ENCODE results near the gene GALNT18. TPM values are rescaled to one million over a fixed set of nuclear protein-coding genes. Genes with fewer than 3 reads are reported as not detected.

The GALNT18 gene
- total and polyA plus RNA-seq, 2 donors (not counting 3 experiments of a cell fraction or from before 2014, with no cell fraction given): 0.17 to 0.18 TPM

DNA sequence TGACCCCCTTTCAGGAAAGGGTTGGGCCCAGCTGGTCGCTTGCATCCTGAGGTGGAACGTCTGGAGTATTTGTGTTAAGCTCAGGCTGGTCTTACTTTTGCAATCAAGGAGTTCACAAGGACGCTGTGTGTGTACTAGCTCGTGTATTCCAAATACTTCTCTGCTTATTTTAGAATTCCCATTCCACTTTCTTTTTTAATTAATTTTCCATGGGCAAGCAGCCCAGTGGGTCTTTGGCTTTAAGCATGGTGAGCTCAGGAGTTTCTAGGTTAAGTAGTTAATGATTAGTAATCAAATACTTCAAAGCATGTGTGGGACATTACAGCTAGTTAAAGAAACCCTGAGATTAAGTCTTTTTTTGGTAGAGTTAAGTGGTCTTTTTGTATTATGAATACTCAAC, 337.3 kb downstream of the GALNT18 start:
- H2AFZ ChIP-seq (ENCODE audit: low read depth, low read length): no peak overlapping the region
- no peak overlapping the region for H3K4me2 ChIP-seq (ENCODE audit: insufficient read depth, low read length)
- H3K9me1 ChIP-seq (replicated peaks; ENCODE audit: control insufficient read depth, extremely low read depth, insufficient read depth, low read length): no peaks in the 10 kb centered on the region
- H3K9ac ChIP-seq (replicated peaks; ENCODE audit: extremely low read depth, insufficient read depth, low read length): no peak overlapping the region
- peaks cover 0 to 2% of the 10 kb centered on the region in 2 experiments for H3K27me3 ChIP-seq (ENCODE audit: control insufficient read depth in 2 of 2, insufficient read depth in 2 of 2, low read length in 2 of 2)
- POLR2A ChIA-PET: no interaction called here
- H3K79me2 ChIP-seq (ENCODE audit: control insufficient read depth, insufficient read depth, low read length): no peaks in the 10 kb centered on the region
- H3K36me3 ChIP-seq (ENCODE audit: control insufficient read depth in 2 of 2, extremely low read depth in 1 of 2, insufficient read depth in 2 of 2, low read length in 2 of 2): no peaks in the 10 kb centered on the region
- TF ChIP-seq, protein P1, sequence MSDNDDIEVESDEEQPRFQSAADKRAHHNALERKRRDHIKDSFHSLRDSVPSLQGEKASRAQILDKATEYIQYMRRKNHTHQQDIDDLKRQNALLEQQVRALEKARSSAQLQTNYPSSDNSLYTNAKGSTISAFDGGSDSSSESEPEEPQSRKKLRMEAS (IDR thresholded peaks at IDR 0.05; ENCODE audit: insufficient read depth, insufficient read length): no peak
- TF ChIP-seq MYC (IDR thresholded peaks at IDR 0.05; ENCODE audit: low read depth, low read length): no peak
- no peak for TF ChIP-seq FOS (IDR thresholded peaks at IDR 0.05; ENCODE audit: borderline replicate concordance, insufficient read depth, low read length)
- no peak for TF ChIP-seq POLR2AphosphoS5 (IDR thresholded peaks at IDR 0.05; ENCODE audit: insufficient read depth, low read depth, low read length)
- no peak for TF ChIP-seq EZH2 (IDR thresholded peaks at IDR 0.05; ENCODE audit: borderline replicate concordance, low read depth, low read length, severe bottlenecking)
- CTCF ChIA-PET: no interaction called here
- no peaks in the 10 kb centered on the region for H4K20me1 ChIP-seq (replicated peaks; ENCODE audit: control insufficient read depth, extremely low read depth, insufficient read depth, low read length)
- no peak for DNase-seq (ENCODE audit: low read depth, low spot score)
- intact Hi-C loops (cut with micrococcal nuclease): no loop called here
- H3K4me3 ChIP-seq (replicated peaks in 1 of 3; ENCODE audit: insufficient read depth in 1 of 3, low read depth in 1 of 3, low read length in 3 of 3): no peak overlapping the region
- peaks cover 3% of the 10 kb centered on the region for H3K4me1 ChIP-seq (ENCODE audit: control insufficient read depth, extremely low read depth, insufficient read depth, low read length)
- no peak overlapping the region for H3K27ac ChIP-seq (ENCODE audit: insufficient read depth, low read depth, low read length)
- no peaks in the 10 kb centered on the region for H3K9me3 ChIP-seq (replicated peaks; ENCODE audit: control insufficient read depth, insufficient read depth, low read length)
- no TSS peak for BruUV-seq (replicated peaks)
- dilution Hi-C loops (cut with MboI; ENCODE audit: extremely low pct_ligation_motif_present, low sequenced_read_pairs): no loop called here
- FAIRE-seq: no peak

DNA sequence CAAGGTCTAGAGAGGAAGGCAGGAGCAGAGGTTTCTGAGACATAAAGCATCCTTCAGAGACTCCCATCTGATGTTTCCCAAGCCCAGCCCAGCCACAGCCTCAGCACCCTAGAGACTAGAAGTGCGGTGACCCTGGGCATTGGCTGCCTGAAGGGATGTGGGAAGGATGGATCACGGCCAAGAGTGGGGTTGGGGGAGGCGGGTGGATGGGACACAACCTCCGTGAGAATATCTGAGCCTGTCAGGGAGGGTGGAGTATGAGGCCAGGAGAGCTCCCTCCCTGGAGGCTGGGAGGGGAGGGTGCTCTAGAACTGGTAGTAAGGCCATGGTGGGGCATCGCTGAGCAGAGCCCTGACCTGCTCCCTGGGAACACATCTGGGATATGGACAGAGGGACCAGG, 340.2 kb downstream of the GALNT18 start:
- H3K4me1 ChIP-seq (ENCODE audit: control insufficient read depth, extremely low read depth, insufficient read depth, low read length): peaks cover 3% of the 10 kb centered on the region
- no peak overlapping the region for H3K9ac ChIP-seq (replicated peaks; ENCODE audit: extremely low read depth, insufficient read depth, low read length)
- no peak overlapping the region for H3K4me3 ChIP-seq (replicated peaks in 1 of 3; ENCODE audit: insufficient read depth in 1 of 3, low read depth in 1 of 3, low read length in 3 of 3)
- no peak overlapping the region for H3K4me2 ChIP-seq (ENCODE audit: insufficient read depth, low read length)
- no peak overlapping the region for H3K27ac ChIP-seq (ENCODE audit: insufficient read depth, low read depth, low read length)
- H3K36me3 ChIP-seq (ENCODE audit: control insufficient read depth in 2 of 2, extremely low read depth in 1 of 2, insufficient read depth in 2 of 2, low read length in 2 of 2): no peaks in the 10 kb centered on the region
- no TSS peak for BruUV-seq (replicated peaks)
- H3K9me3 ChIP-seq (replicated peaks; ENCODE audit: control insufficient read depth, insufficient read depth, low read length): no peaks in the 10 kb centered on the region
- dilution Hi-C loops (cut with MboI; ENCODE audit: extremely low pct_ligation_motif_present, low sequenced_read_pairs) (no loop called here), intact Hi-C loops (cut with micrococcal nuclease) (no loop called here)
- no peaks in the 10 kb centered on the region for H3K9me1 ChIP-seq (replicated peaks; ENCODE audit: control insufficient read depth, extremely low read depth, insufficient read depth, low read length)
- FAIRE-seq (no peak), DNase-seq (ENCODE audit: low read depth, low spot score) (no peak)
- H3K27me3 ChIP-seq (ENCODE audit: control insufficient read depth in 2 of 2, insufficient read depth in 2 of 2, low read length in 2 of 2): peaks cover 0 to 2% of the 10 kb centered on the region in 2 experiments
- H4K20me1 ChIP-seq (replicated peaks; ENCODE audit: control insufficient read depth, extremely low read depth, insufficient read depth, low read length): no peaks in the 10 kb centered on the region
- no peaks in the 10 kb centered on the region for H3K79me2 ChIP-seq (ENCODE audit: control insufficient read depth, insufficient read depth, low read length)
- H2AFZ ChIP-seq (ENCODE audit: low read depth, low read length): no peak overlapping the region
- POLR2A ChIA-PET: no interaction called here
- CTCF ChIA-PET: interaction anchor here (0.7 kb wide), 1 partner anchor 561 kb away, joined by 3 read pairs; no protein-coding TSS in a partner anchor
- TF ChIP-seq, protein P2, sequence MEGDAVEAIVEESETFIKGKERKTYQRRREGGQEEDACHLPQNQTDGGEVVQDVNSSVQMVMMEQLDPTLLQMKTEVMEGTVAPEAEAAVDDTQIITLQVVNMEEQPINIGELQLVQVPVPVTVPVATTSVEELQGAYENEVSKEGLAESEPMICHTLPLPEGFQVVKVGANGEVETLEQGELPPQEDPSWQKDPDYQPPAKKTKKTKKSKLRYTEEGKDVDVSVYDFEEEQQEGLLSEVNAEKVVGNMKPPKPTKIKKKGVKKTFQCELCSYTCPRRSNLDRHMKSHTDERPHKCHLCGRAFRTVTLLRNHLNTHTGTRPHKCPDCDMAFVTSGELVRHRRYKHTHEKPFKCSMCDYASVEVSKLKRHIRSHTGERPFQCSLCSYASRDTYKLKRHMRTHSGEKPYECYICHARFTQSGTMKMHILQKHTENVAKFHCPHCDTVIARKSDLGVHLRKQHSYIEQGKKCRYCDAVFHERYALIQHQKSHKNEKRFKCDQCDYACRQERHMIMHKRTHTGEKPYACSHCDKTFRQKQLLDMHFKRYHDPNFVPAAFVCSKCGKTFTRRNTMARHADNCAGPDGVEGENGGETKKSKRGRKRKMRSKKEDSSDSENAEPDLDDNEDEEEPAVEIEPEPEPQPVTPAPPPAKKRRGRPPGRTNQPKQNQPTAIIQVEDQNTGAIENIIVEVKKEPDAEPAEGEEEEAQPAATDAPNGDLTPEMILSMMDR (IDR thresholded peaks at IDR 0.05; ENCODE audit: extremely low read depth in 1 of 2, insufficient read depth in 1 of 2, low read depth in 1 of 2, low read length in 2 of 2): no peak
- TF ChIP-seq JUN (IDR thresholded peaks at IDR 0.05; ENCODE audit: borderline replicate concordance, insufficient read depth, insufficient read length, low read depth): no peak
- no peak for TF ChIP-seq POLR2A (IDR thresholded peaks at IDR 0.05; ENCODE audit: low read depth, low read length)
- TF ChIP-seq, protein P1 (IDR thresholded peaks at IDR 0.05; ENCODE audit: insufficient read depth, insufficient read length): no peak
- no peak for TF ChIP-seq POLR2AphosphoS5 (IDR thresholded peaks at IDR 0.05; ENCODE audit: insufficient read depth, low read depth, low read length)
- no peak for TF ChIP-seq FOS (IDR thresholded peaks at IDR 0.05; ENCODE audit: borderline replicate concordance, insufficient read depth, low read length)
- TF ChIP-seq GATA2 (IDR thresholded peaks at IDR 0.05; ENCODE audit: insufficient read depth, insufficient read length, low read depth, low read length): no peak
- TF ChIP-seq MYC (IDR thresholded peaks at IDR 0.05; ENCODE audit: low read depth, low read length): no peak
- no peak for TF ChIP-seq EZH2 (IDR thresholded peaks at IDR 0.05; ENCODE audit: borderline replicate concordance, low read depth, low read length, severe bottlenecking)

Measured in endothelial cell of umbilical vein (primary cell).